GM12878 (cell line): Measurements from ENCODE around the gene CLIP1. TPM values are rescaled to one million over a fixed set of nuclear protein-coding genes. Genes with fewer than 3 reads are reported as not detected.

Source experiments
- ATAC-seq: fragments of 200-7000 bp; cut with Tn5 transposase; 3 replicates; pipeline ENCODE4 v1.9.1; 2020; ENCODE audit warnings: mild to moderate bottlenecking, moderate library complexity
- BruUV-seq: library from RNA; stranded (reverse); fragments of 400-500 nt; replicated peaks from 2 replicates; lab custom pipeline; 2021; lab: Mats Ljungman, UMichigan
- CTCF ChIA-PET: fragments of 300-600 bp; sonication (Branson Sonifier 250); formaldehyde crosslinking; extraction: SDS; loops from one replicate; lab custom pipeline; 2021; ENCODE audit warnings: inconsistent platforms; lab: Yijun Ruan, JAX
- POLR2A ChIA-PET: fragments of 350-600 bp; formaldehyde crosslinking; extraction: SDS; loops from one replicate; lab custom pipeline; 2021; ENCODE audit warnings: inconsistent platforms; lab: Charles Lee
- RAD21 ChIA-PET: fragments of 300-600 bp; sonication (Branson Sonifier 250); formaldehyde crosslinking; loops from one replicate; lab custom pipeline; 2023; ENCODE audit warnings: antibody characterized with exemption; ENCODE audit not compliant: unreplicated experiment; lab: Charles Lee
- SMC1A ChIA-PET: fragments of 300-600 bp; sonication (Branson Sonifier 250); formaldehyde crosslinking; loops from one replicate; lab custom pipeline; 2023; ENCODE audit not compliant: unreplicated experiment, uncharacterized antibody; lab: Charles Lee
- DNase-seq: peaks from one replicate; pipeline ENCODE4 v3.0.0-alpha.2; 2011; ENCODE audit warnings: low read depth, low spot score
- FAIRE-seq: peaks from 3 replicates; lab custom pipeline; 2011; peaks lifted over from hg19 to GRCh38; lab: Jason Lieb, UNC
- H2AFZ ChIP-seq: 2 replicates; pipeline ENCODE4 v1.6.0; 2011; ENCODE audit warnings: low read depth, low read length, control low read depth; ENCODE audit not compliant: control insufficient read depth
- H3K27ac ChIP-seq: 2 replicates; pipeline ENCODE4 v1.5.1; 2011; ENCODE audit warnings: control low read depth; ENCODE audit not compliant: control insufficient read depth, insufficient read depth
- H3K27me3 ChIP-seq, 2 experiments: replicated peaks in 1 of 2; 2 replicates each; pipeline versions ENCODE4 v1.6.0 to v1.6.1; 2011; ENCODE audit warnings: low read length in 1 of 2; ENCODE audit not compliant: control insufficient read depth in 2 of 2, insufficient read depth in 2 of 2
- H3K36me3 ChIP-seq, 2 experiments: 2 replicates each; pipeline ENCODE4 v1.5.1; 2011; ENCODE audit warnings: low read length in 1 of 2; ENCODE audit not compliant: control insufficient read depth in 2 of 2, insufficient read depth in 2 of 2
- H3K4me1 ChIP-seq: 2 replicates; pipeline ENCODE4 v1.6.1; 2011; ENCODE audit warnings: mild to moderate bottlenecking, low read length, moderate library complexity, mixed read lengths; ENCODE audit not compliant: control insufficient read depth, insufficient read depth
- H3K4me2 ChIP-seq: 2 replicates; pipeline ENCODE4 v1.6.0; 2011; ENCODE audit warnings: control low read depth; ENCODE audit not compliant: control insufficient read depth, insufficient read depth
- H3K4me3 ChIP-seq: fragments of 200-600 bp; sonication (generic); 2 replicates; pipeline ENCODE4 v1.5.1; 2016
- H3K79me2 ChIP-seq: 2 replicates; pipeline ENCODE4 v1.6.0; 2011; ENCODE audit warnings: low read length; ENCODE audit not compliant: control insufficient read depth, insufficient read depth
- H3K9ac ChIP-seq: 2 replicates; pipeline ENCODE4 v1.8.0; 2011; ENCODE audit warnings: low read length, control low read depth, mixed read lengths; ENCODE audit not compliant: control insufficient read depth, insufficient read depth
- H3K9me3 ChIP-seq: replicated peaks from 3 replicates; pipeline ENCODE4 v1.5.1; 2011; ENCODE audit warnings: mild to moderate bottlenecking, low read length; ENCODE audit not compliant: control insufficient read depth, insufficient read depth
- H4K20me1 ChIP-seq: 2 replicates; pipeline ENCODE4 v1.6.0; 2011; ENCODE audit not compliant: control insufficient read depth, insufficient read depth
- BCL11A ChIP-seq: IDR thresholded peaks from 2 replicates; pipeline ENCODE4 v1.6.1; 2011; ENCODE audit warnings: low read depth, low read length
- BHLHE40 ChIP-seq, 2 experiments: fragments of 450-650 bp in 1 of 2; IDR thresholded peaks; 2 replicates each; pipeline ENCODE4 v1.6.1; 2011 to 2017; ENCODE audit warnings: low read depth in 2 of 2, borderline replicate concordance in 1 of 2, improper control_type of control experiment in 1 of 2, low read length in 1 of 2, mild to moderate bottlenecking in 1 of 2
- CHD2 ChIP-seq: IDR thresholded peaks from 2 replicates; pipeline ENCODE4 v1.6.1; 2011; ENCODE audit warnings: low read depth, low read length, improper control_type of control experiment, borderline replicate concordance
- KAT2A ChIP-seq: conservative IDR thresholded peaks from 2 replicates; pipeline ENCODE4 v1.6.1; 2011; ENCODE audit warnings: low read depth, low read length; ENCODE audit not compliant: control insufficient read depth
- SRF ChIP-seq, 2 experiments: IDR thresholded peaks; 2 replicates each; pipeline ENCODE4 v1.6.1; 2011; ENCODE audit warnings: low read depth in 2 of 2, low read length in 2 of 2, mild to moderate bottlenecking in 1 of 2, moderate library complexity in 1 of 2
- TCF7 ChIP-seq: IDR thresholded peaks from 2 replicates; pipeline ENCODE4 v1.6.1; 2014; ENCODE audit warnings: antibody characterized with exemption, borderline replicate concordance
- ZZZ3 ChIP-seq: IDR thresholded peaks from 2 replicates; pipeline ENCODE4 v1.6.1; 2011; ENCODE audit warnings: low read depth; ENCODE audit not compliant: control insufficient read depth, insufficient read length
- WGBS: methylation state at CpG from one replicate; pipeline ENCODE4 v1.1.6; 2016; ENCODE audit warnings: low lambda C conversion rate; ENCODE audit not compliant: insufficient replicate concordance, insufficient coverage; ENCODE audit errors: missing lambda C conversion rate; 5-methylcytosine and 5-hydroxymethylcytosine counted together
- in situ Hi-C: fragments of 300-500 bp; cut with MboI; formaldehyde crosslinking; loops from 9 replicates; pipeline ENCODE4 v1.14.3; 2018; ENCODE audit warnings: mixed read lengths
- intact Hi-C: fragments of 100-400 bp; cut with micrococcal nuclease; formaldehyde crosslinking; loops from one replicate; pipeline ENCODE4 v1.14.2; 2022; ENCODE audit not compliant: unreplicated experiment
- polyA plus RNA-seq, 11 experiments: library from polyadenylated mRNA; depleted of rRNA in 4 of 11; unstranded in 6 of 11; stranded (reverse) in 5 of 11; fragments of >200 nt; fragmentation: Nextera tagmentation in 4 of 11; fragmentation: Illumina TruSeq in 1 of 11; extraction: Ambion mirVana in 4 of 11; extraction: Trizol in 1 of 11; gene quantifications; 1 replicate in 1 of 11; 2 replicates in 10 of 11; pipeline versions ENCODE4 v1.2.1 to v1.2.3, GENCODE V29; 2011 to 2016; ENCODE audit warnings: inconsistent platforms in 2 of 11, missing spikeins in 2 of 11, low read depth in 1 of 11
- total RNA-seq, 4 experiments: library from RNA; depleted of rRNA in 3 of 4; stranded (reverse); fragments of >200 nt in 3 of 4; fragmentation: Illumina TruSeq in 1 of 4; extraction: Trizol in 1 of 4; gene quantifications; 2 replicates each; pipeline versions ENCODE4 v1.2.1 to v1.2.3, GENCODE V29; 2013 to 2021
- TF ChIP-seq, protein P1 (sequence below): fragments of 150-350 bp; IDR thresholded peaks from 2 replicates; pipeline ENCODE4 v1.6.1; 2016; ENCODE audit warnings: low read depth, low read length
- TF ChIP-seq, protein P2 (sequence below): IDR thresholded peaks from 2 replicates; pipeline ENCODE4 v1.6.1; 2012; ENCODE audit warnings: low read depth, low read length, improper control_type of control experiment
- TF ChIP-seq, protein P3 (sequence below): IDR thresholded peaks from 2 replicates; pipeline ENCODE4 v1.6.1; 2011; ENCODE audit warnings: low read depth, mild to moderate bottlenecking, low read length, moderate library complexity, borderline replicate concordance; ENCODE audit errors: extremely low read depth
- TF ChIP-seq, protein P4 (sequence below): fragments of 450-650 bp; IDR thresholded peaks from 2 replicates; pipeline ENCODE4 v1.6.1; 2017; ENCODE audit warnings: antibody characterized with exemption, mild to moderate bottlenecking, moderate library complexity

Gene CLIP1
- total and polyA plus RNA-seq, 10 of the 15 experiments (the other 5 are each of a cell fraction or from before 2014, with no cell fraction given) = 6.0 to 45.4 (median 25.2) TPM

DNA sequence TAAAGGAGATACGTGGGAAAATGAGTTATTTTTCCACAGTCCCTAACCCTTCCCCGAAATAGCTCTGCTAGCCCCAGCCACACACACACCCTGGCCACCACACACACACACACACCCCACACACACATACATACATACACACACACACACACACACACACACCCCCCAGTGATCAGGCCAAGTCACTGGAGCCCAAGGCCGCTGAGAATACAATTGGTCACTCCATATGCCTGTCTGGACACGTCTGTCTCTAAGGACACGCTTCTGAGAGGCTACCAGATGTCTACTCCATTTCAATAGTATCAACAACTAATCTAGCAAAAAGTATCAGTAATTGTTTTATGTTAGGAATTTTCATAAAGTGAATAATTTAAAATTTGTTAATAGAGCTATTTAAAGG lies 183.6 kb downstream of the CLIP1 start (continued):
- TF ChIP-seq, protein P1, sequence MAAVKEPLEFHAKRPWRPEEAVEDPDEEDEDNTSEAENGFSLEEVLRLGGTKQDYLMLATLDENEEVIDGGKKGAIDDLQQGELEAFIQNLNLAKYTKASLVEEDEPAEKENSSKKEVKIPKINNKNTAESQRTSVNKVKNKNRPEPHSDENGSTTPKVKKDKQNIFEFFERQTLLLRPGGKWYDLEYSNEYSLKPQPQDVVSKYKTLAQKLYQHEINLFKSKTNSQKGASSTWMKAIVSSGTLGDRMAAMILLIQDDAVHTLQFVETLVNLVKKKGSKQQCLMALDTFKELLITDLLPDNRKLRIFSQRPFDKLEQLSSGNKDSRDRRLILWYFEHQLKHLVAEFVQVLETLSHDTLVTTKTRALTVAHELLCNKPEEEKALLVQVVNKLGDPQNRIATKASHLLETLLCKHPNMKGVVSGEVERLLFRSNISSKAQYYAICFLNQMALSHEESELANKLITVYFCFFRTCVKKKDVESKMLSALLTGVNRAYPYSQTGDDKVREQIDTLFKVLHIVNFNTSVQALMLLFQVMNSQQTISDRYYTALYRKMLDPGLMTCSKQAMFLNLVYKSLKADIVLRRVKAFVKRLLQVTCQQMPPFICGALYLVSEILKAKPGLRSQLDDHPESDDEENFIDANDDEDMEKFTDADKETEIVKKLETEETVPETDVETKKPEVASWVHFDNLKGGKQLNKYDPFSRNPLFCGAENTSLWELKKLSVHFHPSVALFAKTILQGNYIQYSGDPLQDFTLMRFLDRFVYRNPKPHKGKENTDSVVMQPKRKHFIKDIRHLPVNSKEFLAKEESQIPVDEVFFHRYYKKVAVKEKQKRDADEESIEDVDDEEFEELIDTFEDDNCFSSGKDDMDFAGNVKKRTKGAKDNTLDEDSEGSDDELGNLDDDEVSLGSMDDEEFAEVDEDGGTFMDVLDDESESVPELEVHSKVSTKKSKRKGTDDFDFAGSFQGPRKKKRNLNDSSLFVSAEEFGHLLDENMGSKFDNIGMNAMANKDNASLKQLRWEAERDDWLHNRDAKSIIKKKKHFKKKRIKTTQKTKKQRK = no peak
- TF ChIP-seq KAT2A = no peak
- TF ChIP-seq, protein P2, sequence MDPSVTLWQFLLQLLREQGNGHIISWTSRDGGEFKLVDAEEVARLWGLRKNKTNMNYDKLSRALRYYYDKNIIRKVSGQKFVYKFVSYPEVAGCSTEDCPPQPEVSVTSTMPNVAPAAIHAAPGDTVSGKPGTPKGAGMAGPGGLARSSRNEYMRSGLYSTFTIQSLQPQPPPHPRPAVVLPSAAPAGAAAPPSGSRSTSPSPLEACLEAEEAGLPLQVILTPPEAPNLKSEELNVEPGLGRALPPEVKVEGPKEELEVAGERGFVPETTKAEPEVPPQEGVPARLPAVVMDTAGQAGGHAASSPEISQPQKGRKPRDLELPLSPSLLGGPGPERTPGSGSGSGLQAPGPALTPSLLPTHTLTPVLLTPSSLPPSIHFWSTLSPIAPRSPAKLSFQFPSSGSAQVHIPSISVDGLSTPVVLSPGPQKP = no peak
- no peak for TF ChIP-seq BCL11A

DNA sequence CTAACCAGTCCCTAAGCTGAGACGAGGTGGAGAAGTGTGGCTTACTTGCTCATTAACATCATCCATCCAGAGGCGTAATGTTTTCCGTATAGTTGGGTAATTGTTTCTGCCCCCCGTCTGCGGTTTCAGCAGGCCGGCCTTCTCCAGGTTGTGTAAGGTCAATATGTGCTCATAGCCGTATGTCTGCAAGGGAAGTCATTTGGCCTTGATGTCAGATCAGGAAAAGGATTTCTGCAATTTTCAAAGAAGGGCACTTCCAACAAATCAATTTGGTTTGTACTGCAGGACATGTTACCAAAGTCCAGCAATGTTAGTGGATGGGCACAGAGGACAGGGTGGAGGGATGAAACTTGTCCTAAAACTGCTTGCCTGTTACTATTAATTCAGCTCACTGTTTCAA lies 186.7 kb downstream of the CLIP1 start:
- Histone ChIP-seq H4K20me1 (no peaks in the 10 kb centered on the region), H3K9me3 (no peaks in the 10 kb centered on the region), H3K79me2 (no peaks in the 10 kb centered on the region), H3K36me3 (peaks cover 1 to 4% of the 10 kb centered on the region in 2 experiments; a peak in 3 of 4 replicates), H3K27me3 (no peaks in the 10 kb centered on the region), H2AFZ (no peak overlapping the region), H3K4me3 (no peak overlapping the region), H3K9ac (no peak overlapping the region), H3K4me1 (no peaks in the 10 kb centered on the region), H3K27ac (no peak overlapping the region), H3K4me2 (no peak overlapping the region)
- CTCF ChIA-PET = interaction anchor here (1.3 kb wide), 1 partner anchor 120 kb away, joined by 3 read pairs; no protein-coding TSS in a partner anchor
- 90% methylated on average over 7 of the region's 7 CpGs for WGBS
- no peak for FAIRE-seq
- intact Hi-C loops = no loop called here
- no peak for DNase-seq
- SMC1A ChIA-PET = no interaction called here
- TF ChIP-seq BHLHE40 (IDR thresholded peaks at IDR 0.05; ENCODE audit: borderline replicate concordance in 1 of 2, low read depth in 2 of 2, low read length in 1 of 2) (no peak), TCF7 (no peak), SRF (IDR thresholded peaks at IDR 0.05; ENCODE audit: low read depth in 2 of 2, low read length in 2 of 2) (no peak), CHD2 (no peak), ZZZ3 (no peak)
- TF ChIP-seq, protein P3, sequence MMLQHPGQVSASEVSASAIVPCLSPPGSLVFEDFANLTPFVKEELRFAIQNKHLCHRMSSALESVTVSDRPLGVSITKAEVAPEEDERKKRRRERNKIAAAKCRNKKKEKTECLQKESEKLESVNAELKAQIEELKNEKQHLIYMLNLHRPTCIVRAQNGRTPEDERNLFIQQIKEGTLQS = no peak
- TF ChIP-seq, protein P4, sequence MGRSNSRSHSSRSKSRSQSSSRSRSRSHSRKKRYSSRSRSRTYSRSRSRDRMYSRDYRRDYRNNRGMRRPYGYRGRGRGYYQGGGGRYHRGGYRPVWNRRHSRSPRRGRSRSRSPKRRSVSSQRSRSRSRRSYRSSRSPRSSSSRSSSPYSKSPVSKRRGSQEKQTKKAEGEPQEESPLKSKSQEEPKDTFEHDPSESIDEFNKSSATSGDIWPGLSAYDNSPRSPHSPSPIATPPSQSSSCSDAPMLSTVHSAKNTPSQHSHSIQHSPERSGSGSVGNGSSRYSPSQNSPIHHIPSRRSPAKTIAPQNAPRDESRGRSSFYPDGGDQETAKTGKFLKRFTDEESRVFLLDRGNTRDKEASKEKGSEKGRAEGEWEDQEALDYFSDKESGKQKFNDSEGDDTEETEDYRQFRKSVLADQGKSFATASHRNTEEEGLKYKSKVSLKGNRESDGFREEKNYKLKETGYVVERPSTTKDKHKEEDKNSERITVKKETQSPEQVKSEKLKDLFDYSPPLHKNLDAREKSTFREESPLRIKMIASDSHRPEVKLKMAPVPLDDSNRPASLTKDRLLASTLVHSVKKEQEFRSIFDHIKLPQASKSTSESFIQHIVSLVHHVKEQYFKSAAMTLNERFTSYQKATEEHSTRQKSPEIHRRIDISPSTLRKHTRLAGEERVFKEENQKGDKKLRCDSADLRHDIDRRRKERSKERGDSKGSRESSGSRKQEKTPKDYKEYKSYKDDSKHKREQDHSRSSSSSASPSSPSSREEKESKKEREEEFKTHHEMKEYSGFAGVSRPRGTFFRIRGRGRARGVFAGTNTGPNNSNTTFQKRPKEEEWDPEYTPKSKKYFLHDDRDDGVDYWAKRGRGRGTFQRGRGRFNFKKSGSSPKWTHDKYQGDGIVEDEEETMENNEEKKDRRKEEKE = no peak
- in situ Hi-C loops = no loop called here
- POLR2A ChIA-PET = interaction anchor here (0.6 to 1.4 kb wide), 2 partner anchors 9 to 17 kb away, joined by 4 to 6 read pairs; partner anchors contain the start of gene DIABLO
- ATAC-seq = no peak
- RAD21 ChIA-PET = no interaction called here
- no TSS peak for BruUV-seq
